Measurements from ENCODE around the gene BMP8A. TPM values are rescaled to one million over a fixed set of nuclear protein-coding genes. Genes with fewer than 3 reads are reported as not detected.
"Not testable (repeated sequence)": the region's sequence is repeated elsewhere in the genome, so short reads cannot be mapped to it uniquely, and the experiment has no call there.

Gene BMP8A
- polyA plus RNA-seq, 3 donors: not detected

DNA sequence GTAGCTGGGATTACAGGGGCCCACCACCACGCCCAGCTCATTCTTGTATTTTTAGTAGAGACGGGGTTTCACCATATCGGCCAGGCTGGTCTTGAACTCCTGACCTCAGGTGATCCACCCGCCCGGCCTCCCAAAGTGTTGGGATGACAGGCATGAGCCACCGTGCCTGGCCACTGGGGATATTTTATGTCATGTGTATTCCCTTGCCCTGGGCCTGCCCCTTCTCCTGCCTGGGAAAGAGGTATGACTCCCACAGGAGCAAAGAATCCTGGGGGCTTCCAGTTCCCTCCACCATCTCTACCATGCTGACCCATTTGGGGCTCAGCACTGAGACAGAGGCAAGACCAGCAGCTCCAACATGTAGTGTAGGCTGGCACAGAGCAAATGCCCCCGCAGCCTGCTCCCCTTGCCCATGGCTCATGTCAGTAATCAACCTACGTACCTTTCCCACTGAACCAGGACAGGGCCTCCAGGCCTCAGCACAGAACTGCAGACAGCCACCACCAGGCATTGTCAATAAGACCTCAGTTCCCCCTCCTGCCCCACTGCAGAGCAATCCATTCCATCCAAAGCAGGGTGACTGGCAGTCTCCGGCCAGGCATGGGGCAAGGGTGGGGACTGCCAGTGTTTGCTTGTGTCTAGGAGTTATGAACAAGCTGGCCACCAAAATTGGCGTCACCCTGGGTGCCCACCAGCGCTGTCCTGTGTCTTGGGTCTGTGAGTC, 35.2 kb downstream of the BMP8A start:
- peaks cover 10% of the 10 kb centered on the region for H3K4me1 Mint-ChIP-seq
- TF ChIP-seq, protein P1, sequence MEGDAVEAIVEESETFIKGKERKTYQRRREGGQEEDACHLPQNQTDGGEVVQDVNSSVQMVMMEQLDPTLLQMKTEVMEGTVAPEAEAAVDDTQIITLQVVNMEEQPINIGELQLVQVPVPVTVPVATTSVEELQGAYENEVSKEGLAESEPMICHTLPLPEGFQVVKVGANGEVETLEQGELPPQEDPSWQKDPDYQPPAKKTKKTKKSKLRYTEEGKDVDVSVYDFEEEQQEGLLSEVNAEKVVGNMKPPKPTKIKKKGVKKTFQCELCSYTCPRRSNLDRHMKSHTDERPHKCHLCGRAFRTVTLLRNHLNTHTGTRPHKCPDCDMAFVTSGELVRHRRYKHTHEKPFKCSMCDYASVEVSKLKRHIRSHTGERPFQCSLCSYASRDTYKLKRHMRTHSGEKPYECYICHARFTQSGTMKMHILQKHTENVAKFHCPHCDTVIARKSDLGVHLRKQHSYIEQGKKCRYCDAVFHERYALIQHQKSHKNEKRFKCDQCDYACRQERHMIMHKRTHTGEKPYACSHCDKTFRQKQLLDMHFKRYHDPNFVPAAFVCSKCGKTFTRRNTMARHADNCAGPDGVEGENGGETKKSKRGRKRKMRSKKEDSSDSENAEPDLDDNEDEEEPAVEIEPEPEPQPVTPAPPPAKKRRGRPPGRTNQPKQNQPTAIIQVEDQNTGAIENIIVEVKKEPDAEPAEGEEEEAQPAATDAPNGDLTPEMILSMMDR (IDR thresholded peaks at IDR 0.05): no peak
- peaks cover 0 to 4% (median 2%) of the 10 kb centered on the region in 3 donors for H3K27me3 Mint-ChIP-seq (ENCODE audit: low read depth in 3 of 3)
- no peak overlapping the region for H3K4me2 ChIP-seq (replicated peaks; ENCODE audit: extremely low read depth, low read length, poor library complexity, severe bottlenecking)
- no peak overlapping the region for H3K9ac ChIP-seq (ENCODE audit: insufficient read depth, low read length, poor library complexity, severe bottlenecking)
- no peak overlapping the region for H3K4me3 ChIP-seq (replicated peaks in 1 of 3; ENCODE audit: low read depth in 2 of 3, low read length in 3 of 3)
- intact Hi-C loops (cut with micrococcal nuclease): no loop called here
- H3K27ac Mint-ChIP-seq: peak overlapping the region in 2 of 7 donors; percentile 52 to 53
- no peaks in the 10 kb centered on the region for H3K79me2 ChIP-seq (ENCODE audit: insufficient read depth, low read length)
- H2AFZ ChIP-seq (ENCODE audit: insufficient read depth, low read depth, low read length, poor library complexity, severe bottlenecking): no peak overlapping the region
- H3K9me3 ChIP-seq (replicated peaks in 1 of 2; ENCODE audit: control insufficient read depth in 1 of 2, insufficient read depth in 1 of 2, low read length in 2 of 2): no peaks in the 10 kb centered on the region
- H3K36me3 ChIP-seq (replicated peaks in 1 of 2; ENCODE audit: control insufficient read depth in 1 of 2, insufficient read depth in 2 of 2, low read length in 2 of 2): peaks cover 22 to 32% of the 10 kb centered on the region in 2 donors
- H3K36me3 Mint-ChIP-seq: peaks cover 23 to 44% of the 10 kb centered on the region in 2 donors
- H4K20me1 ChIP-seq (ENCODE audit: insufficient read depth, low read length): no peaks in the 10 kb centered on the region
- H3K27ac ChIP-seq (ENCODE audit: low read depth in 1 of 2, low read length in 2 of 2): no peak overlapping the region
- no peak for DNase-seq
- H3K4me3 Mint-ChIP-seq: no peak overlapping the region
- no peaks in the 10 kb centered on the region for H3K27me3 ChIP-seq (ENCODE audit: control insufficient read depth in 2 of 2, insufficient read depth in 2 of 2, low read length in 2 of 2)
- WGBS (ENCODE audit: insufficient coverage): 100% methylated on average over 7 of the region's 11 CpGs
- peaks cover 6 to 11% of the 10 kb centered on the region in 2 donors for H3K4me1 ChIP-seq (ENCODE audit: control insufficient read depth in 1 of 2, insufficient read depth in 2 of 2, low read length in 2 of 2)
- H3K9me3 Mint-ChIP-seq: no peaks in the 10 kb centered on the region

DNA sequence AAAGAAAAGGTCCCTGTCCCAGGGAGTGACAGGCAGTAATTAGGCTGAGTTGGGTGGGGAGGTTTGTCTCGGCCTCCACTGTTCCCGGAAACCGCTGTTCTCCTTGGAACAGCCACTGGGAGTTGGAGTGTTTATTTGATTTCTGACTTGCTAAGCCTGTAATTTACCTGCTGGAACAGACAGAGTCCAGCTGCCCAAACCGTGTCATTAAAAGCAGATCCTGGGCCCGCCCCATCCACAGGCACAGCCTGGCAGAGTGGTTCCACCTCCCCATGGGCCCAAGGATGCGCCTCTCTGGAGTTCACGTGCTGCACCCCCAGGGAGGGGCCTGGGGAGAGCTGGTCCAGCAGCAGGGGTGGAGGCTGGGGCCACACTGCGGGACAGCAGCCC, 35.7 kb downstream of the BMP8A start:
- H3K27ac Mint-ChIP-seq; DNase-seq; H3K79me2 ChIP-seq (ENCODE audit: insufficient read depth, low read length); H3K27ac ChIP-seq (ENCODE audit: low read depth in 1 of 2, low read length in 2 of 2); H3K4me3 ChIP-seq (replicated peaks in 1 of 3; ENCODE audit: low read depth in 2 of 3, low read length in 3 of 3); H3K9me3 ChIP-seq (replicated peaks in 1 of 2; ENCODE audit: control insufficient read depth in 1 of 2, insufficient read depth in 1 of 2, low read length in 2 of 2); H3K27me3 ChIP-seq (ENCODE audit: control insufficient read depth in 2 of 2, insufficient read depth in 2 of 2, low read length in 2 of 2); H3K4me3 Mint-ChIP-seq; H4K20me1 ChIP-seq (ENCODE audit: insufficient read depth, low read length); H2AFZ ChIP-seq (ENCODE audit: insufficient read depth, low read depth, low read length, poor library complexity, severe bottlenecking); H3K4me2 ChIP-seq (replicated peaks; ENCODE audit: extremely low read depth, low read length, poor library complexity, severe bottlenecking); H3K9ac ChIP-seq (ENCODE audit: insufficient read depth, low read length, poor library complexity, severe bottlenecking); H3K27me3 Mint-ChIP-seq (ENCODE audit: low read depth in 3 of 3); H3K9me3 Mint-ChIP-seq; intact Hi-C loops (cut with micrococcal nuclease); H3K4me1 Mint-ChIP-seq: not testable (repeated sequence)
- Histone ChIP-seq H3K4me1 (ENCODE audit: control insufficient read depth in 1 of 2, insufficient read depth in 2 of 2, low read length in 2 of 2) (peaks cover 6 to 11% of the 10 kb centered on the region in 2 donors), H3K36me3 (replicated peaks in 1 of 2; ENCODE audit: control insufficient read depth in 1 of 2, insufficient read depth in 2 of 2, low read length in 2 of 2) (peaks cover 25 to 38% of the 10 kb centered on the region in 2 donors)
- 98% methylated on average over 5 of the region's 8 CpGs for WGBS (ENCODE audit: insufficient coverage)
- peaks cover 29 to 49% of the 10 kb centered on the region in 2 donors for H3K36me3 Mint-ChIP-seq

All from CD14-positive monocyte (primary cell).